ENCODE results near the gene SPTLC3. TPM values are rescaled to one million over a fixed set of nuclear protein-coding genes. Genes with fewer than 3 reads are reported as not detected.

The SPTLC3 gene
- total RNA-seq, 4 donors from 2014 or later, result 15.9 to 21.9 (median 18.7) TPM

DNA sequence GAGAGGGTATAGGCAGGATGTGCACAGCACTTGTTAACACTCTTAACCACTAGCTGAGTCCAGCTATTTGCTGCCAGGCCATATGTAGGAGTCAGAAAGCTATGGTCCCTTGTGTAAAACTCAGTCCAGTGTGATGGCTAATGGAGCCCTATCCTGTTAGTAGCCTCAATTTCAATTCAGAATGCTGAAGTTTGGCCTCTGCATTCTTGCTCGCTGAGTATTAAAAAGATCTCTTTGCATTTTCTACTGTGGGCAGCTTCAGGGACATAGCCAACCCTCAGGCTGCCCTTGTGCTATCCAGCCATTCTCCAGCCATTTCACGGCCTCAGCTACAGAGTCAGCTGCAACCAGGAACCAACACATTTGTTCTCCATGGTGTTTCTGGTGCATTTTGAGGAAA is 92.5 kb downstream of the SPTLC3 start:
- Histone ChIP-seq H3K4me3 (no peak overlapping the region), H3K27me3 (no peaks in the 10 kb centered on the region), H3K36me3 (no peaks in the 10 kb centered on the region), H3K9me3 (no peaks in the 10 kb centered on the region), H3K4me1 (no peaks in the 10 kb centered on the region), H3K27ac (no peak overlapping the region)
- DNase-seq, result no peak
- TF ChIP-seq POLR2A (IDR thresholded peaks at IDR 0.05), result no peak
- TF ChIP-seq, protein P1, sequence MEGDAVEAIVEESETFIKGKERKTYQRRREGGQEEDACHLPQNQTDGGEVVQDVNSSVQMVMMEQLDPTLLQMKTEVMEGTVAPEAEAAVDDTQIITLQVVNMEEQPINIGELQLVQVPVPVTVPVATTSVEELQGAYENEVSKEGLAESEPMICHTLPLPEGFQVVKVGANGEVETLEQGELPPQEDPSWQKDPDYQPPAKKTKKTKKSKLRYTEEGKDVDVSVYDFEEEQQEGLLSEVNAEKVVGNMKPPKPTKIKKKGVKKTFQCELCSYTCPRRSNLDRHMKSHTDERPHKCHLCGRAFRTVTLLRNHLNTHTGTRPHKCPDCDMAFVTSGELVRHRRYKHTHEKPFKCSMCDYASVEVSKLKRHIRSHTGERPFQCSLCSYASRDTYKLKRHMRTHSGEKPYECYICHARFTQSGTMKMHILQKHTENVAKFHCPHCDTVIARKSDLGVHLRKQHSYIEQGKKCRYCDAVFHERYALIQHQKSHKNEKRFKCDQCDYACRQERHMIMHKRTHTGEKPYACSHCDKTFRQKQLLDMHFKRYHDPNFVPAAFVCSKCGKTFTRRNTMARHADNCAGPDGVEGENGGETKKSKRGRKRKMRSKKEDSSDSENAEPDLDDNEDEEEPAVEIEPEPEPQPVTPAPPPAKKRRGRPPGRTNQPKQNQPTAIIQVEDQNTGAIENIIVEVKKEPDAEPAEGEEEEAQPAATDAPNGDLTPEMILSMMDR (IDR thresholded peaks at IDR 0.05), result no peak

DNA sequence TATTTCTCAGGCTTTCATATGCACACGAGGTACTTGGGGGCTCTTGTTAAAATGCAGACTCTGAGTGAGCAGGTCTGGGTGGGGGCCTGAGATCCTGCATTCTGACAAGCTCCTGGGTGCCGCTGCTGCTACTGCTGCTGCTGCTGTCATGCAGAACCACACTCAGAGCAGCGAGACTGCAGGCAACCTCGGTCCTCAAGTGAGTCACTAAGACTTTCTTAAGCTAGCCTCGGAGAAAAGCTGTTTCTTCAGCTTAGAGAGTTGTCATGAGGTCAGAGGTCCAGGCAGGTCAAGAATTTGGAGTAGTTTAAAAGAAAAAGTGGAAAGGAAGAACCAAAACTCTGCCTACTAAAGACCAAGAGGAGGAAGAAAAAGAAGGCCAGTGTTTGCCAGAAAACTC is 92.9 kb downstream of the SPTLC3 start:
- DNase-seq, result no peak
- Histone ChIP-seq H3K27me3 (no peaks in the 10 kb centered on the region), H3K4me3 (no peak overlapping the region), H3K9me3 (no peaks in the 10 kb centered on the region), H3K36me3 (no peaks in the 10 kb centered on the region), H3K4me1 (no peaks in the 10 kb centered on the region), H3K27ac (no peak overlapping the region)
- no peak for TF ChIP-seq POLR2A (IDR thresholded peaks at IDR 0.05)
- TF ChIP-seq, protein P1 (IDR thresholded peaks at IDR 0.05), result no peak

DNA sequence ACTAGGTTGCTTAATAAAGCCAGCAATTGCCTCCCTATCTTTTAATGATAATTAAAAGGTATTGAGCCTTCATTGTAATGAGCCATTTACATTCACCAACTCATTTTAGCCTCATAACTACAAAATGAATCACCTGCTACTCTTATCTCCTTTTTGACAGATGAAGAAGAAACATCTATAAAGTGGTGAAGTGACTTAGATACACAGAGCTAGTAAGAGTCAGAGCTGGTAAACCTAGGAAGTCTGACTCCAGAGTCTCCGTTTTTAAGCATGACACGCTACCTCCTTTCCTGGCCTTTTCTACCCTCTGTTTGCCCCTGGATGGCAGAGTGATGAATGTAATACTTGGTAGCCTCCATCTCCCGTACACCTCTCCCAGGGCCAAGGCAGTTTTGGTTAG is 93.5 kb downstream of the SPTLC3 start:
- no peaks in the 10 kb centered on the region for H3K9me3 ChIP-seq
- no peaks in the 10 kb centered on the region for H3K4me1 ChIP-seq
- H3K4me3 ChIP-seq, result no peak overlapping the region
- H3K36me3 ChIP-seq, result no peaks in the 10 kb centered on the region
- TF ChIP-seq, protein P1 (IDR thresholded peaks at IDR 0.05), result no peak
- TF ChIP-seq POLR2A (IDR thresholded peaks at IDR 0.05), result no peak
- no peaks in the 10 kb centered on the region for H3K27me3 ChIP-seq
- DNase-seq, result no peak
- H3K27ac ChIP-seq, result no peak overlapping the region

DNA sequence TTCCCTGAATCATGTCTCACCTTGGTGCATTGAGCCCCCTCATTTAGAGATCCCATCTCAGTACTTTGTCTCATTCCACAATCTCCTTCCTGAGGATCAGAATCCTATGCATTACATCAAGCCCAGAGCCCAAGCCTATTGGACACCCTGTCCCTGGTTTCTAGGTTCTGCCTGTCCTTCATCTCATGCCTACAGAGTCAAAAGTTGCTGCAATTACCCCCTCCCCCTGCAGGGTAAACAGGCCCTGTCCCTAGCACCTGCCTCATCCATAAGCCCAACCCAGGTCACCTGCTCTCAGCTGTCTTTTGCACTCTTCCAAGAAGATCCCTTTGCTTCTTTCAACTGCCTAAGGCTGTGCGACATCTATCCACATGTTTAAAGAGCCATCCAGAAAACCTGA is 93.9 kb downstream of the SPTLC3 start:
- Histone ChIP-seq H3K4me3 (no peak overlapping the region), H3K27ac (no peak overlapping the region), H3K9me3 (no peaks in the 10 kb centered on the region), H3K27me3 (no peaks in the 10 kb centered on the region), H3K4me1 (no peaks in the 10 kb centered on the region), H3K36me3 (no peaks in the 10 kb centered on the region)
- no peak for DNase-seq
- TF ChIP-seq, protein P1 (IDR thresholded peaks at IDR 0.05), result peak in 1 of 6 experiments; percentile 8
- TF ChIP-seq POLR2A (IDR thresholded peaks at IDR 0.05), result no peak

DNA sequence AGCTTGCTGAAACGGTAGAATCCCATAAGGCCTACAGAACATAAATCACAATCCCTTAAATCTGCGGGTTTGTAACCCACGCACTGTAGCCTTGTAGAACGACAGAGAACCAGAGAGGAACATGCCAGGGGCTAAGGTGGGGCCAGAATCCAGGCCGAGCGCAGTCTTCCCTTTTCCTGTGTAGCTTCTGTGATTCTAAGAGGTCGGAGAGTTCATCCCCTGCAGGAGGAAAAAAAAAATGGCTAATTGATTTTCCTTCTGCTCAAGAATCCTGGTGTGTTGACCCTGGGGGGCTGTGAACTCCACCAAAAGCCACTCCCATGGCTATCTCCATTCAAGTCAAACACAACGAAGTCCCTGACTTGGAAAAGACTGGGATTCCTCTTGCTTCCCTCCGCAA is 96.3 kb downstream of the SPTLC3 start:
- no peak for DNase-seq
- Histone ChIP-seq H3K27me3 (no peaks in the 10 kb centered on the region), H3K4me1 (no peaks in the 10 kb centered on the region), H3K27ac (no peak overlapping the region), H3K9me3 (no peaks in the 10 kb centered on the region), H3K36me3 (no peaks in the 10 kb centered on the region), H3K4me3 (no peak overlapping the region)
- TF ChIP-seq, protein P1 (IDR thresholded peaks at IDR 0.05), result no peak
- no peak for TF ChIP-seq POLR2A (IDR thresholded peaks at IDR 0.05)

DNA sequence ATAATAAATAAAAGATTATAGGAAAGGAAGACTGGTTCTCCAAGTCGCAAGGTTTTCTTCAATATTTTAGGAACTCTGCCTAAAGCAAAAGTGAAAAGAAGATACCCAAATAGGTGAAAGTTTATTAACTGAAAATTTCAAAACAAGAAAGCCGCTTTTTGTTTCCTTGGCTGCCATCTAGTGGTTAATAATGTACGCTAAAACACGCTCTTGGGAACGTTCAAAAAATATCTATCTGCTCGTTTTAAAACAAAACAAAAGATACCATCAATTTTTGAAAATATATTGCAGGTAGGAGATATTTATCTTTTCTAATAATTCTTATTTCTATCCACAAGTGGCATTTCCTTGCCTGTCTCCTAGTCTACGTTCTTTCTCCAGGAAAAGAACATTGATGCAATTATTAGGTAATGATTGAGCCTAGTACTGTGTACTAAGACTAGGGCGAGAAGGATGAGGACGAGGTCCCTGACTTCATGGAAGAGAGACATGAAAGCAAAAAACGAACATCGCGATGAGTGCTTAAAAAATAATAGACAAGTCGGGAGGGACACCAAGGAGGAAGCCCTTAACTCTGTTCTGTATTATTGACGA is 97.2 kb downstream of the SPTLC3 start:
- Histone ChIP-seq H3K4me1 (no peaks in the 10 kb centered on the region), H3K27me3 (no peaks in the 10 kb centered on the region), H3K27ac (no peak overlapping the region), H3K4me3 (no peak overlapping the region), H3K9me3 (no peaks in the 10 kb centered on the region), H3K36me3 (peaks cover 0 to 1% (median 0%) of the 10 kb centered on the region in 3 donors)
- no peak for DNase-seq
- TF ChIP-seq POLR2A (IDR thresholded peaks at IDR 0.05), result no peak
- TF ChIP-seq, protein P1 (IDR thresholded peaks at IDR 0.05), result peak in 4 of 6 experiments; percentile 53 to 74 (median 70)

All from Peyer's patch (tissue), 4 donors.